Skeletal muscle tissue (tissue), 4 donors: ENCODE results near the gene MBD4. TPM values are rescaled to one million over a fixed set of nuclear protein-coding genes. Genes with fewer than 3 reads are reported as not detected.
"Not testable (repeated sequence)": the region's sequence is repeated elsewhere in the genome, so short reads cannot be mapped to it uniquely, and the experiment has no call there.

ENCODE experiments used
- H3K27ac ChIP-seq: one replicate; pipeline ENCODE4 v1.7.0; 2013; ENCODE audit warnings: mild to moderate bottlenecking, low read depth, low read length, inconsistent platforms
- H3K27me3 ChIP-seq, 3 donors: one replicate each; pipeline ENCODE4 v1.7.0; 2013; ENCODE audit warnings: low read length in 3 of 3; ENCODE audit not compliant: control insufficient read depth in 3 of 3, insufficient read depth in 3 of 3
- H3K36me3 ChIP-seq, 3 donors: one replicate each; pipeline ENCODE4 v1.7.0; 2013; ENCODE audit warnings: low read length in 3 of 3; ENCODE audit not compliant: control insufficient read depth in 3 of 3, insufficient read depth in 3 of 3
- H3K4me1 ChIP-seq, 3 donors: one replicate each; pipeline ENCODE4 v1.7.0; 2013; ENCODE audit warnings: low read length in 3 of 3, mild to moderate bottlenecking in 3 of 3; ENCODE audit not compliant: control insufficient read depth in 3 of 3, insufficient read depth in 3 of 3
- H3K4me3 ChIP-seq, 3 donors: one replicate each; pipeline ENCODE4 v1.7.0; 2013; ENCODE audit warnings: low read length in 3 of 3
- H3K9ac ChIP-seq, 3 donors: one replicate each; pipeline ENCODE4 v1.7.0; 2013; ENCODE audit warnings: low read length in 3 of 3, mild to moderate bottlenecking in 3 of 3, moderate library complexity in 2 of 3, low read depth in 1 of 3
- H3K9me3 ChIP-seq, 3 donors: one replicate each; pipeline ENCODE4 v1.7.0; 2013; ENCODE audit warnings: low read length in 3 of 3; ENCODE audit not compliant: control insufficient read depth in 3 of 3
- total RNA-seq: library from RNA; depleted of rRNA; stranded (reverse); fragments of >200 nt; gene quantifications from one replicate; pipeline ENCODE4 v1.2.3, GENCODE V29; 2014
- donor health status: Osteomylitis.

Gene MBD4
- total RNA-seq, 1 donor from 2014 or later: 7.8 TPM

- Histone ChIP-seq H3K27ac (no peak overlapping the region), H3K9me3 (no peaks in the 10 kb centered on the region), H3K4me1 (peaks cover 0 to 2% (median 0%) of the 10 kb centered on the region in 3 donors), H3K27me3 (no peaks in the 10 kb centered on the region), H3K36me3 (no peaks in the 10 kb centered on the region), H3K4me3 (no peak overlapping the region), H3K9ac (no peak overlapping the region)
Measured at GRCh38 chr3:129415830-129416229, 23.9 kb downstream of the MBD4 start.

DNA sequence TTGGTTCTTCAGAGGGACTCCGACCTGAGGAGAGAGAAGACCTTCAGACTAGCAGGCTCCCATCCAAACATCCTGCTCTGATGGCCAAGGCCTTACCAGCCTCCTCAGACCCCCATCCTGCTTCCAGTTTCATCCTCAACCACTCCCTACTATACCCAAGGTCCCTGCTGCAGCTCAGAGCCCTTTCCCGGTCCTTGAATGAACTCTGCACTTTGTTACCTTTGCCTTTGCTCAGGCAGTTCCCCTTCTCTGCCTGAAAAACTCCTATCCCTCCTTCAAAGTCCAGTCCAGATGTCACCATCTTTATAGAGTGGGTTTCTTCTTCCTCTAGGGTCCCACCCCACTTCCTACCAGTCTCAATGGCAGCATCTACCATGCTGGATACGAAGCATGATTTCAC is 24.4 kb downstream of the MBD4 start:
- Histone ChIP-seq H3K9me3 (no peaks in the 10 kb centered on the region), H3K4me1 (peaks cover 0 to 2% (median 0%) of the 10 kb centered on the region in 3 donors), H3K4me3 (no peak overlapping the region), H3K9ac (no peak overlapping the region), H3K27ac (no peak overlapping the region), H3K27me3 (no peaks in the 10 kb centered on the region), H3K36me3 (no peaks in the 10 kb centered on the region)

GRCh38 chr3:129413687-129414506 is 25.9 kb downstream of the MBD4 start:
- Histone ChIP-seq H3K27ac (no peak overlapping the region), H3K36me3 (no peaks in the 10 kb centered on the region), H3K4me3 (no peak overlapping the region), H3K9me3 (no peaks in the 10 kb centered on the region), H3K27me3 (no peaks in the 10 kb centered on the region), H3K9ac (no peak overlapping the region), H3K4me1 (peaks cover 0 to 2% (median 0%) of the 10 kb centered on the region in 3 donors)

DNA sequence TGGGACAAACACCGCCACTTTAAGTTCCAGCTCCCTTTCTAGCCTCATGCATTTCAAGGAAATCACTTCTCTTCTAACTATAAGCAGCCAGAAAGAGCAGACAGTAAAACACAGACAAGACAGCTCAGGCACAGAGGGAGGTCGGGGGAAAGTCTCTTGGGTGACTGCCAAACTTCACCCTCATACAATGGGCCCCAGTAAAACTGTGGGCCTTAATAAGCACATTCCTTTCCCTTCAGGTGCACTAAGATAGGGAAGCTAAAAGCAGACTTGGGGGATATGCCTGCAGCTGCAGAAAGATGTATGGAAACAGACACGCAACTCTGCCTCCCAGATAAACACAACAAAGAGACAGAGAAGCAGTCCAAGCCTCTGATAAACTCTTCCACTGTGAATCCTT is 26.5 kb downstream of the MBD4 start:
- H3K27me3 ChIP-seq, H3K4me1 ChIP-seq, H3K9me3 ChIP-seq, H3K4me3 ChIP-seq, H3K9ac ChIP-seq, H3K27ac ChIP-seq, H3K36me3 ChIP-seq: not testable (repeated sequence)

GRCh38 chr3:129412542-129413198 is 27.1 kb downstream of the MBD4 start:
- no peak overlapping the region for H3K4me3 ChIP-seq
- no peak overlapping the region for H3K27ac ChIP-seq
- no peak overlapping the region for H3K9ac ChIP-seq
- no peaks in the 10 kb centered on the region for H3K27me3 ChIP-seq
- H3K9me3 ChIP-seq: no peaks in the 10 kb centered on the region
- no peaks in the 10 kb centered on the region for H3K36me3 ChIP-seq
- peaks cover 0 to under 1% (median 0%) of the 10 kb centered on the region in 3 donors for H3K4me1 ChIP-seq

- H3K36me3 ChIP-seq: no peaks in the 10 kb centered on the region
- H3K4me3 ChIP-seq: no peak overlapping the region
- no peaks in the 10 kb centered on the region for H3K27me3 ChIP-seq
- H3K4me1 ChIP-seq: no peaks in the 10 kb centered on the region
- no peaks in the 10 kb centered on the region for H3K9me3 ChIP-seq
- no peak overlapping the region for H3K27ac ChIP-seq
- no peak overlapping the region for H3K9ac ChIP-seq
Measured at GRCh38 chr3:129410971-129411370, 28.8 kb downstream of the MBD4 start.

- Histone ChIP-seq H3K36me3 (no peaks in the 10 kb centered on the region), H3K27ac (no peak overlapping the region), H3K9me3 (no peaks in the 10 kb centered on the region), H3K4me1 (no peaks in the 10 kb centered on the region), H3K4me3 (no peak overlapping the region), H3K27me3 (no peaks in the 10 kb centered on the region), H3K9ac (no peak overlapping the region)
Measured at GRCh38 chr3:129409541-129409940, 30.2 kb downstream of the MBD4 start.

- peaks cover 0 to 4% (median 0%) of the 10 kb centered on the region in 3 donors for H3K4me1 ChIP-seq
- H3K9me3 ChIP-seq: no peaks in the 10 kb centered on the region
- H3K27ac ChIP-seq: no peak overlapping the region
- H3K36me3 ChIP-seq: no peaks in the 10 kb centered on the region
- H3K9ac ChIP-seq: no peak overlapping the region
- H3K27me3 ChIP-seq: no peaks in the 10 kb centered on the region
- no peak overlapping the region for H3K4me3 ChIP-seq
Measured at GRCh38 chr3:129404610-129405009, 35.1 kb downstream of the MBD4 start.

DNA sequence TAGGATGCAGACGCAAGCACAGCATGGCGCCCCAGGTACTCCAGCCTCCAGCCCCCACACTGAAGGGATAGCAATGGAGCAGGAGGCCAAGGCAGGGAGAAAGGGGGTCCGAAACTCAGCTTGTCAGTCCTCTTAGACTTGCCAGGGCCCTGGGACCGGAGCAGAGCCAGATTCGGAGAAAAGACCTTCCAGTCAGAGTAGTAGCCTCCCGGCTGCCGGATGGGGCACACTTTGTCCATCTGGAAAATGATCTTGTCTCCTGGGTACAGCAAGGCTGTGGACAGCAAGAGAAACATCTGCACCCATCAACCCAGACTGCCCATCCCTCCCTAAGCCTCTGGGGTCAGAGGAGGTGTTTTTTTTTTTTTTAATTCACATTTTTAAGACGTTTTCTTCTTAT is 35.6 kb downstream of the MBD4 start:
- Histone ChIP-seq H3K9me3 (no peaks in the 10 kb centered on the region), H3K4me1 (peaks cover 0 to 6% (median 0%) of the 10 kb centered on the region in 3 donors), H3K27me3 (no peaks in the 10 kb centered on the region), H3K36me3 (no peaks in the 10 kb centered on the region), H3K9ac (no peak overlapping the region), H3K4me3 (no peak overlapping the region), H3K27ac (no peak overlapping the region)

DNA sequence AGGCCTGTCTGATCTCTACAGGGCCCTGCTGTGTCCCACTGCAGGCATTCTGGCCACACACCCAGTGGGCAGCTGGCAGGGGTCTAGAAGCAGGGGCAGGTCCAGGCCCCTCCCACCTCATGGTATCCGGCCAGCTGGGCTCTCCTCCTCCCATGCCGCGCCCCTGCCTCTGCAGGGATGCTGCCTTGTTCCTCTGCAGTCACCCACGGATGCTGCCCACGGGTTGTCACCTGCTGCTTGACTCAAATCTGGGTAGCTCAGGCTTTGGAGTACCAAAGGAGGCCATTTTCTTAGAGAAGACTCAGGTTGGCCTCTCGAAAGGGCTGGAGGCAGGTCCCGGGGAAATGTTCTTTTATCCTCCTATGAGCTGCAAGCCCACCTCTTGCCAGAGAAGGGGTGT is 36.3 kb downstream of the MBD4 start:
- no peak overlapping the region for H3K4me3 ChIP-seq
- no peak overlapping the region for H3K9ac ChIP-seq
- H3K4me1 ChIP-seq: peaks cover 4 to 9% (median 5%) of the 10 kb centered on the region in 3 donors
- H3K36me3 ChIP-seq: no peaks in the 10 kb centered on the region
- no peaks in the 10 kb centered on the region for H3K27me3 ChIP-seq
- H3K9me3 ChIP-seq: no peaks in the 10 kb centered on the region
- H3K27ac ChIP-seq: no peak overlapping the region
